ENCODE data around the gene PCDHB14. TPM values are rescaled to one million over a fixed set of nuclear protein-coding genes. Genes with fewer than 3 reads are reported as not detected.

Gene PCDHB14
- polyA plus RNA-seq, 1 donor (not counting 4 experiments of a cell fraction or from before 2014, with no cell fraction given): 0.13 TPM

- Histone ChIP-seq H3K4me1 (ENCODE audit: control insufficient read depth, extremely low read depth, insufficient read depth, low read length) (no peaks in the 10 kb centered on the region), H3K4me2 (ENCODE audit: control insufficient read depth, extremely low read depth, insufficient read depth, low read depth, low read length) (no peak overlapping the region), H2AFZ (ENCODE audit: control insufficient read depth, low read length) (no peak overlapping the region), H3K27ac (ENCODE audit: control insufficient read depth, insufficient read depth, low read length) (no peak overlapping the region), H3K9ac (ENCODE audit: control insufficient read depth, extremely low read depth, insufficient read depth, low read length) (no peak overlapping the region), H3K36me3 (ENCODE audit: control insufficient read depth in 2 of 2, extremely low read depth in 1 of 2, insufficient read depth in 2 of 2, low read length in 2 of 2) (no peaks in the 10 kb centered on the region), H3K27me3 (ENCODE audit: control insufficient read depth, extremely low read depth, insufficient read depth, low read length) (no peaks in the 10 kb centered on the region), H3K4me3 (ENCODE audit: control insufficient read depth in 2 of 3, extremely low read depth in 1 of 3, insufficient read depth in 2 of 3, low read depth in 1 of 3, low read length in 3 of 3) (no peak overlapping the region), H3K79me2 (ENCODE audit: control insufficient read depth, insufficient read depth, low read length) (no peaks in the 10 kb centered on the region), H3K9me3 (ENCODE audit: control insufficient read depth, low read depth, low read length) (peaks cover 7% of the 10 kb centered on the region), H4K20me1 (ENCODE audit: control insufficient read depth, extremely low read depth, insufficient read depth, low read length) (no peaks in the 10 kb centered on the region), H3K9me1 (ENCODE audit: control insufficient read depth, extremely low read depth, insufficient read depth, low read length) (no peaks in the 10 kb centered on the region)
- no peak for DNase-seq (ENCODE audit: low read depth, low spot score)
- TF ChIP-seq CTCF (optimal IDR thresholded peaks at IDR 0.05 in 1 of 3, IDR thresholded peaks at IDR 0.05 in 1 of 3, conservative IDR thresholded peaks at IDR 0.05 in 1 of 3; ENCODE audit: extremely low read depth in 1 of 3, insufficient read depth in 2 of 3, low read length in 3 of 3): no peak
- TF ChIP-seq EZH2 (IDR thresholded peaks at IDR 0.05; ENCODE audit: low read length): no peak
- no peak for FAIRE-seq
- dilution Hi-C loops (cut with MboI; ENCODE audit: extremely low pct_ligation_motif_present, low sequenced_read_pairs): no loop called here
These were observed 13.6 kb downstream of the PCDHB14 start for GRCh38 chr5:141236516-141237313.

GRCh38 chr5:141241496-141241895 is 18.4 kb downstream of the PCDHB14 start:
- Histone ChIP-seq H3K4me1 (ENCODE audit: control insufficient read depth, extremely low read depth, insufficient read depth, low read length) (no peaks in the 10 kb centered on the region), H3K79me2 (ENCODE audit: control insufficient read depth, insufficient read depth, low read length) (no peaks in the 10 kb centered on the region), H3K9me3 (ENCODE audit: control insufficient read depth, low read depth, low read length) (peaks cover 7% of the 10 kb centered on the region), H3K27ac (ENCODE audit: control insufficient read depth, insufficient read depth, low read length) (no peak overlapping the region), H4K20me1 (ENCODE audit: control insufficient read depth, extremely low read depth, insufficient read depth, low read length) (no peaks in the 10 kb centered on the region), H2AFZ (ENCODE audit: control insufficient read depth, low read length) (no peak overlapping the region), H3K9ac (ENCODE audit: control insufficient read depth, extremely low read depth, insufficient read depth, low read length) (no peak overlapping the region), H3K27me3 (ENCODE audit: control insufficient read depth, extremely low read depth, insufficient read depth, low read length) (no peaks in the 10 kb centered on the region), H3K4me2 (ENCODE audit: control insufficient read depth, extremely low read depth, insufficient read depth, low read depth, low read length) (no peak overlapping the region), H3K9me1 (ENCODE audit: control insufficient read depth, extremely low read depth, insufficient read depth, low read length) (no peaks in the 10 kb centered on the region), H3K36me3 (ENCODE audit: control insufficient read depth in 2 of 2, extremely low read depth in 1 of 2, insufficient read depth in 2 of 2, low read length in 2 of 2) (no peaks in the 10 kb centered on the region), H3K4me3 (ENCODE audit: control insufficient read depth in 2 of 3, extremely low read depth in 1 of 3, insufficient read depth in 2 of 3, low read depth in 1 of 3, low read length in 3 of 3) (no peak overlapping the region)
- DNase-seq (ENCODE audit: low read depth, low spot score): no peak
- dilution Hi-C loops (cut with MboI; ENCODE audit: extremely low pct_ligation_motif_present, low sequenced_read_pairs): no loop called here
- TF ChIP-seq CTCF (optimal IDR thresholded peaks at IDR 0.05 in 1 of 3, IDR thresholded peaks at IDR 0.05 in 1 of 3, conservative IDR thresholded peaks at IDR 0.05 in 1 of 3; ENCODE audit: extremely low read depth in 1 of 3, insufficient read depth in 2 of 3, low read length in 3 of 3) (no peak), EZH2 (IDR thresholded peaks at IDR 0.05; ENCODE audit: low read length) (no peak)
- FAIRE-seq: no peak

Data from keratinocyte (primary cell).